SK-N-SH (cell line): Measurements from ENCODE around the gene PKN1.

Experiments
- EP300 ChIP-seq, 2 experiments: IDR thresholded peaks; 2 replicates each; pipeline versions ENCODE4 v1.4.0 to v1.6.1; 2012; ENCODE audit warnings: borderline replicate concordance in 1 of 2, low read depth in 1 of 2, low read length in 1 of 2
- FOXJ3 ChIP-seq: sonication (generic); formaldehyde crosslinking; IDR thresholded peaks from 2 replicates; pipeline ENCODE4 v1.5.1; 2020; ENCODE audit warnings: mild to moderate bottlenecking, missing genetic modification reagents
- MXI1 ChIP-seq: IDR thresholded peaks from 2 replicates; pipeline ENCODE4 v1.6.1; 2012; ENCODE audit warnings: mild to moderate bottlenecking, low read depth, low read length, improper control_type of control experiment
- PBX3 ChIP-seq: IDR thresholded peaks from 2 replicates; pipeline ENCODE4; 2012
- POLR2AphosphoS5 ChIP-seq: IDR thresholded peaks from 2 replicates; pipeline ENCODE4 v1.6.1; 2012; ENCODE audit warnings: low read depth, low read length
- RAD21 ChIP-seq: IDR thresholded peaks from 2 replicates; pipeline ENCODE4 v1.6.1; 2012; ENCODE audit warnings: mild to moderate bottlenecking, low read length
- RFX5 ChIP-seq: IDR thresholded peaks from 2 replicates; pipeline ENCODE4 v1.6.1; 2012; ENCODE audit warnings: mild to moderate bottlenecking, improper control_type of control experiment, low read length
- TAF1 ChIP-seq: IDR thresholded peaks from 2 replicates; pipeline ENCODE4 v1.6.1; 2012; ENCODE audit warnings: low read depth, mild to moderate bottlenecking, low read length, moderate library complexity, borderline replicate concordance
- TF ChIP-seq, protein P1 (sequence below): fragments of 200-600 bp; sonication (generic); IDR thresholded peaks from 2 replicates; pipeline ENCODE4 v1.6.1; 2017; ENCODE audit warnings: antibody characterized with exemption, mild to moderate bottlenecking, moderate library complexity
- TF ChIP-seq, protein P2 (sequence below): IDR thresholded peaks from 2 replicates; pipeline ENCODE4 v1.6.1; 2012; ENCODE audit warnings: mild to moderate bottlenecking, low read depth, low read length, moderate library complexity

DNA sequence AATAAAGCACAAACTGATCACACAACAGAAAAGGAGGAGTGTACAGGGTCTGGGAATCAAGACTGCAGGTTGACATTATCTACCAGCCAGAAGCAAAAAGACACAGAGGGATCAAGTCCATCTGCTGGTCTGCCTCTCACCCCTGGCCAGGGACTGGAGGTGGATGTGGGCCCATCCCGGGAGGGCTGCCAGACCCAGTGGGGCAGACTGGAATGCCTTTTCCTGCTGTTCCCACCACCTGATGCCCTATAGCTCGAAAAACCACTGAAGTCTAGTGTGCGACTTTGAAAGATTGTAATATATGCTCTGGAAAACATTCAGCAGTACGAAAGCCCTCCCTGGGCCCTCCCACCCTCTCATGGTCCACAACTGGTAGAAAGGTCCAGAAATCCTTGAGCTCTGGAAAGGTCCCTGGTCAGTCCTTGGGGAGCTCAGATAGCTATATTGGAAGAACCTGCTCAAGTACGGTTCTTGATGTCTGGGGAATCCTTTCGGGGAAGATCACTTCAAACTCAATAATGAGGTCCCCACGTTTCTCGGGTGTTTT is 82.5 kb downstream of the PKN1 start:
- TF ChIP-seq, protein P1, sequence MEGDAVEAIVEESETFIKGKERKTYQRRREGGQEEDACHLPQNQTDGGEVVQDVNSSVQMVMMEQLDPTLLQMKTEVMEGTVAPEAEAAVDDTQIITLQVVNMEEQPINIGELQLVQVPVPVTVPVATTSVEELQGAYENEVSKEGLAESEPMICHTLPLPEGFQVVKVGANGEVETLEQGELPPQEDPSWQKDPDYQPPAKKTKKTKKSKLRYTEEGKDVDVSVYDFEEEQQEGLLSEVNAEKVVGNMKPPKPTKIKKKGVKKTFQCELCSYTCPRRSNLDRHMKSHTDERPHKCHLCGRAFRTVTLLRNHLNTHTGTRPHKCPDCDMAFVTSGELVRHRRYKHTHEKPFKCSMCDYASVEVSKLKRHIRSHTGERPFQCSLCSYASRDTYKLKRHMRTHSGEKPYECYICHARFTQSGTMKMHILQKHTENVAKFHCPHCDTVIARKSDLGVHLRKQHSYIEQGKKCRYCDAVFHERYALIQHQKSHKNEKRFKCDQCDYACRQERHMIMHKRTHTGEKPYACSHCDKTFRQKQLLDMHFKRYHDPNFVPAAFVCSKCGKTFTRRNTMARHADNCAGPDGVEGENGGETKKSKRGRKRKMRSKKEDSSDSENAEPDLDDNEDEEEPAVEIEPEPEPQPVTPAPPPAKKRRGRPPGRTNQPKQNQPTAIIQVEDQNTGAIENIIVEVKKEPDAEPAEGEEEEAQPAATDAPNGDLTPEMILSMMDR = no peak
- no peak for TF ChIP-seq PBX3
- no peak for TF ChIP-seq POLR2AphosphoS5
- TF ChIP-seq MXI1 = no peak
- TF ChIP-seq FOXJ3 (CRISPR knock-in tag) = no peak
- no peak for TF ChIP-seq RFX5
- no peak for TF ChIP-seq EP300 (IDR thresholded peaks at IDR 0.05; ENCODE audit: borderline replicate concordance in 1 of 2, low read depth in 1 of 2, low read length in 1 of 2)
- TF ChIP-seq TAF1 = no peak
- TF ChIP-seq RAD21 = no peak
- TF ChIP-seq, protein P2, sequence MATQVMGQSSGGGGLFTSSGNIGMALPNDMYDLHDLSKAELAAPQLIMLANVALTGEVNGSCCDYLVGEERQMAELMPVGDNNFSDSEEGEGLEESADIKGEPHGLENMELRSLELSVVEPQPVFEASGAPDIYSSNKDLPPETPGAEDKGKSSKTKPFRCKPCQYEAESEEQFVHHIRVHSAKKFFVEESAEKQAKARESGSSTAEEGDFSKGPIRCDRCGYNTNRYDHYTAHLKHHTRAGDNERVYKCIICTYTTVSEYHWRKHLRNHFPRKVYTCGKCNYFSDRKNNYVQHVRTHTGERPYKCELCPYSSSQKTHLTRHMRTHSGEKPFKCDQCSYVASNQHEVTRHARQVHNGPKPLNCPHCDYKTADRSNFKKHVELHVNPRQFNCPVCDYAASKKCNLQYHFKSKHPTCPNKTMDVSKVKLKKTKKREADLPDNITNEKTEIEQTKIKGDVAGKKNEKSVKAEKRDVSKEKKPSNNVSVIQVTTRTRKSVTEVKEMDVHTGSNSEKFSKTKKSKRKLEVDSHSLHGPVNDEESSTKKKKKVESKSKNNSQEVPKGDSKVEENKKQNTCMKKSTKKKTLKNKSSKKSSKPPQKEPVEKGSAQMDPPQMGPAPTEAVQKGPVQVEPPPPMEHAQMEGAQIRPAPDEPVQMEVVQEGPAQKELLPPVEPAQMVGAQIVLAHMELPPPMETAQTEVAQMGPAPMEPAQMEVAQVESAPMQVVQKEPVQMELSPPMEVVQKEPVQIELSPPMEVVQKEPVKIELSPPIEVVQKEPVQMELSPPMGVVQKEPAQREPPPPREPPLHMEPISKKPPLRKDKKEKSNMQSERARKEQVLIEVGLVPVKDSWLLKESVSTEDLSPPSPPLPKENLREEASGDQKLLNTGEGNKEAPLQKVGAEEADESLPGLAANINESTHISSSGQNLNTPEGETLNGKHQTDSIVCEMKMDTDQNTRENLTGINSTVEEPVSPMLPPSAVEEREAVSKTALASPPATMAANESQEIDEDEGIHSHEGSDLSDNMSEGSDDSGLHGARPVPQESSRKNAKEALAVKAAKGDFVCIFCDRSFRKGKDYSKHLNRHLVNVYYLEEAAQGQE = no peak
